HG02970 (cell line): Measurements from ENCODE around the gene EML4.
"Not testable (repeated sequence)": the region's sequence is repeated elsewhere in the genome, so short reads cannot be mapped to it uniquely, and the experiment has no call there.

ENCODE experiments used
- ATAC-seq: cut with Tn5 transposase; IDR thresholded peaks from one replicate; pipeline ENCODE4 v1.9.1; 2021; ENCODE audit warnings: mild to moderate bottlenecking, moderate library complexity, moderate number of reproducible peaks; ENCODE audit not compliant: unreplicated experiment, low FRiP score

EML4 gene

GRCh38 chr2:42248846-42249245, 79.7 kb downstream of the EML4 start:
- no peak for ATAC-seq

DNA sequence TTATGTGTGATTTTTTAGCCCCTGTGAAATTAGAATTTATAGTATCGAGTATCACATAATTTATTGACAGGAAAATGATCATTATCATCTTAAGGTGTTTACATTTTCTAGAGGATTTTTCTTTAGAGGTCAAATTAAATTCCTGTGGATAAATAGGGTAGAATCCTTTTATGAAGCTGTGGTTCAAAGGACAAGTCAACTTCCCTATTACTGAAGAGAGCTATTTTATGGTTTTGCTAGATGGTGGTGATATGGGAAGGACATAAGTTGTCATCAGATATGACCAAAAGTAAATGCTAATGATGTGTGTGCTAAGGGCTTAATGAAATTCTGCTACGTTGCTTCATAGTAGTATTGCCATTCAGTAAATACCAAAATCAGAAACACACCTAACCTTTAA, 80.1 kb downstream of the EML4 start:
- no peak for ATAC-seq

GRCh38 chr2:42249887-42250286, 80.7 kb downstream of the EML4 start:
- ATAC-seq: no peak

DNA sequence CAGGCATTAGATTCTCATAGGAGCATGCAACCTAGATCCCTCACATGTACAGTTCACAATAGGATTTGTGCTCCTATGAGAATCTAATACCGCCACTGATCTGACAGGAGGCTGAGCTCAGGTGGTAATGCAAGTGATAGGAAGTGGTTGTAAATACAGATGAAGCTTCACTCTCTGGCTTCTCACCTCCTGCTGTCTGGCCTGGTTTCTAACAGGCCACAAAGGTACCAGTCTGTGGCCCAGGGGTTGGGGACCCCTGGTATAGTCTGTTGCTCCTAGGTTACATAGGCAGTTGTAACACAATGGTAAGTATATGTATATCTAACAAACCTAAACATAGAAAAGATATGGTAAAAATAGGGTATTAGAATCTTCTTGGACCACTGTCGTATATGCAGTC, 81.8 kb downstream of the EML4 start:
- ATAC-seq: no peak

DNA sequence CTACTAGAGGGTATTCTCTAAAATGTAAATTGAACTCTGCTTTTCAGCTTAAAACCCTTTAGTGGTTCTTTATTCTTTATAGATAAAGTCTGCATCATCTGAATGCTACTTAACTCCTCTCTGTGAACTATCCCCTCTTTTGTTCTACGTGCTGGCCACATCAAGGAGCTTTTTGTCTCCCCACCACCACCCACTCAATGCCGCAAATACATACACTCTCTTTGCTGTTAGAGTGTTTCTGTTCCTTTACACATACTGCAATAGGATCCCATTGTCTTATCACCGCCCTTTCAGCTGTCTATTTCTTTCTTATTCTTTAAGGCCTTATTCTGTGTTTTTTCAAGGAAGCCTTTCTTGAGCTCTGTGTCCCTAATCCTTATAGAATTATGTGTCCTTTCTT, 83.3 kb downstream of the EML4 start:
- ATAC-seq: no peak

DNA sequence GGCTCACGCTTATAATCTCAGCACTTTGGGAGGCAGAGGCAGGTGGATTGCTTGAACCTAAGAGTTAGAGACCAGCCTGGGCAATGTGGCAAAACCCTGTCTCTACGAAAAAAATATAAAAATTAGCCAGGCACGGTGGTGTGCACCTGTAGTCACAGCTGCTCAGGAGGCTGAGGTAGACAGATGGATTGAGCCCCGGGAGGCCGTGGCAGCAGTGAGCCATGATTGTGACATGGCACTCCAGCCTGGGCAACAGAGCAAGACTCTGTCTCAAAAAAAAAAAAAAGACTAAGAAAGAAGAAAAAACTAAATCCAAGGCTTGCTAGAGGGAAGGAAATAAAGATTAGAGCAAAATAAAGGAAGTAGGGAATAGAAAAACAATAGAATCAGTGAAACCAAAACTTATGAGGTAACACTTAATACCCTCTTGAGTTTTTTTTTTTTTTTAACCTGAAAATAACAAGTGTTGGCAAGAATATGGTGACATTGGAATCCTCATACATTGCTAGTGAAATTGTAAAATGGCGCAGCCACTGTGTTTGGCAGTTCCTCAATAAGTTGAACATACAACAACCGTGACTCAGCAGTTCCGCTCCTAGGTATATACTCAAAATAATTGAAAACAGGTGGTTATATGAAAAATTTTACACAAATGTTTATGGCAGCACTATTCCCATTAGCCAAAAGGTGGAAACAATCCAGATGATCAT, 85.2 kb downstream of the EML4 start:
- ATAC-seq: no peak

DNA sequence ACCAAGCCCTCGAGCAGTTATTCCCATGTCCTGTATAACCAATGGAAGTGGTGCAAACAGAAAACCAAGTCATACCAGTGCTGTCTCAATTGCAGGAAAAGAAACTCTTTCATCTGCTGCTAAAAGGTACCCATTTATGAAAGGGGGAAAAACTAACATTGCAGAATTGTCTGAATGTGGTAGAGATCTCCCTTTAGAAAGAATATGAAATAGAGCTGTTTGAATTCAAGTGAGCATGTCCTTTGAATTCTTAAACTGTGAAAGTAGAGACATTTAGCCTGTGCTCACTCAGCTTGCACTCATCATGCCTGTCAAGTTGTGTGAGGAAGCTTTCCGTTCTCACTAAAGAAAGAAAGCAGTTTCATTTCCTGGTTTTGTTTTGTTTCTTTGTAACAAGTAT, 87.4 kb downstream of the EML4 start:
- no peak for ATAC-seq

DNA sequence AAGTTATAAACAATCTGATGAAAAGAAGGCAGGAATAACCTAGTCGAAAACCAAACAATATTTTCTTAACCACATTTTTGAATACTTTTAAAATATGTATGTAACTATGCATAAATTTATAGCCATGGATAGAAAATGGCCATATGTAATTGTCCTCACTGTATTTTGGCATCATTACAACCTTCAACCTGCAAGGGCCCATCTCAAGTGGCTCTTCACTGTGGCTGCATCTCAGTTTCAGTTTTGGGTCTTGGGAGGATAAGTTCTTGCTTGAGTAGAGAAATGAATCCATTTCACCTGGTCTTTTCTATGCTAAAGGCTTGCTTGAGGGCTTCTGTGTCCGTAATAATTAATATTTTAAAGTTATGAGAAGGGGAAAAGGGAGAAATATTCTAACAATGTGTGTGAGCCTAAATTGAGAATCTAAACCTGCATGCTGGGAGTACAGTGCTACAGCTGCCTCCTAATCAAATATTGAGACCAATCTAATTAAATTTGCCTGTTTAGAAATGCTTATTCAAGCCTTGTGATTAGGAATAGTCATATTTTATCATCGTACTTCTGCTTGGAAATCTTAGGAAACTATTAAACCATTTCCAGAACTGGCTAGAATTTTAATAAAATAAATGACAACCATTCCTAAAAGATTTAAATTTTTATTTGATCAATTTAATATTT, 92.5 kb downstream of the EML4 start:
- ATAC-seq: no peak

DNA sequence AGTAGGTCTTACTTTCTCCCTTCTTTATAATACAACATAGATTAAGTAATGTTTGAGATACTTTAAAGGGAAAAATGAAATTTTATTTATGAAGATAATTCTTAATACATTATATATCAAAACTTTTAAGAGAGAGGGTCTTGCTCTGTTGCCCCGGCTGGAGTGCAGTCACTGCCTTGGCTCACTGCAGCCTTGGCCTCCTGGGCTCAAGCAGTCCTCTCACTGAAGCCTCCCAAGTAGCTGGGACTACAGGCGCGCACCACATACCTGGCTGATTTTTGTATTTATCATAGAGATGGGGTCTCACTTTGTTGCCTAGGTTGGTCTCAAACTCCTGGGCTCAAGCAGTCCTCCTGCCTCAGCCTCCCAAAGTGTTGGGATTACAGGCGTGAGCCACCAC, 97.1 kb downstream of the EML4 start:
- no peak for ATAC-seq

- no peak for ATAC-seq
Observed at GRCh38 chr2:42267530-42267929, 98.4 kb downstream of the EML4 start.

GRCh38 chr2:42268528-42269151, 99.5 kb downstream of the EML4 start:
- no peak for ATAC-seq

DNA sequence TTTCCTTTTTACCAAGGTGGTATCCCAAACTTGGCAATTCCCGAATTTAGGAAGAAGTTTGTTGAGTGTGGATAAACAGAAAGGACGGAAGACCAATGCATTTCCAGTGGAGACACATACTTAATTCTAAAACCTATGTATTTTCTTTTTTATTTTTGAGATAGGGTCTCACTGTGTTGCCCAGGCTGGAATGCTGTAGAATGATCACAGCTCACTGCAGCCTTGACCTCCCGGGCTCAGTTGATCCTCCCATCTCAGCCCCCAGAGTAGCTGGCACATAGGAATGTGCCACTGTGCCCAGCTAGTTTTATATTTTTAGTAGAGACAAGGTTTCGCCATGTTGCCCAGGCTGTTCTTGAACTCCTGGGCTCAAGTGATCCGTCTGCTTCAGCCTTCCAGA, 101.6 kb downstream of the EML4 start:
- no peak for ATAC-seq

GRCh38 chr2:42271246-42271645, 102.1 kb downstream of the EML4 start:
- ATAC-seq: not testable (repeated sequence)

DNA sequence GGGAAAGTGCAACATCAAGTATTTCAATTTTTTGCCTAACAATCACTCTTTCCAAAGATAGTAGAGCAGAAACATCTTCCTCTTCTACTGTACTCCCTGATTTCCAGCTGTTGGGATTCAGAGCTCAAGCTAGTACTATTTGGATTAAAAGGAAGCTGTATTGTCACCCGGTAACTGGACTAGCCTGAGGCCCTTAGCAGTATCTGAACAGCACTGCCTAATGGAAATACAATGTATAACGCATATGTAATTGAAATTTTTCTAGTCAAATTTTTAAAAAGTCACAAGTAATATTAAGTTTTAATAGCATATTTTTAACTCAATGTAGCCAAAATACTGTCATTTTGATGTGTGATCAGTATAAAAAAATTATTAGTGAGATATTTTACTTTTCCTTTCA, 105.7 kb downstream of the EML4 start:
- no peak for ATAC-seq

DNA sequence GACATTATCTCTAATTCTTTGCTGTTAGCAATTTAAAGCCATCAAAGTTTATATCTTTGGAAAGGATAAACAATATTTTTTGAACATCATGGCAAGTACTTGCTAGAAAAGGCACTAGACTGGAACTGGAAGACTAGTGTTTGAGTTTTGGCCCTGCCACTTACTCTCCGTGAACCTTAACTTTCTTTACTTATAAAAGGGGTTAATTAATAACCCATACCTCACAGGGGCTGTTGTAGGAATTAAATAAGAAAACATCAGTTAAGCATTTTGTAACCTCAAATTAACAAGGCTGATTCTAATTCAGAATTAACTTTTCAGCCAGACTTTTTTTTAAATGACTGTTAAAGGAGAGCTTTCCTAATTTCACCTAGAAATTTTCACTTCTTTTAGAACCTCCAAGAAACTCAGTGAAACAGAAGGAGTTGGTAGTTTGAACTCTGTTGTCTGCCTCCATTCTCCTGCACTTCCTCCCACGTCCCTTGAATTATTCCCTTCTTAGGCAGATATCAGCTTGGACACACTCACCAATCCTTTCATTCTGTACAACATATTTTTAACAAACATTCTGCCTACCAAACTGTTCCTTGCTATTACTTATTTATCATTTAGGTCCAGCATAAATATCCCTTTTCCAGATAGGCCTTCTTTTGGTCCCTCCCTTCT, 112.4 kb downstream of the EML4 start:
- no peak for ATAC-seq

GRCh38 chr2:42284019-42284418, 114.9 kb downstream of the EML4 start:
- ATAC-seq: no peak

DNA sequence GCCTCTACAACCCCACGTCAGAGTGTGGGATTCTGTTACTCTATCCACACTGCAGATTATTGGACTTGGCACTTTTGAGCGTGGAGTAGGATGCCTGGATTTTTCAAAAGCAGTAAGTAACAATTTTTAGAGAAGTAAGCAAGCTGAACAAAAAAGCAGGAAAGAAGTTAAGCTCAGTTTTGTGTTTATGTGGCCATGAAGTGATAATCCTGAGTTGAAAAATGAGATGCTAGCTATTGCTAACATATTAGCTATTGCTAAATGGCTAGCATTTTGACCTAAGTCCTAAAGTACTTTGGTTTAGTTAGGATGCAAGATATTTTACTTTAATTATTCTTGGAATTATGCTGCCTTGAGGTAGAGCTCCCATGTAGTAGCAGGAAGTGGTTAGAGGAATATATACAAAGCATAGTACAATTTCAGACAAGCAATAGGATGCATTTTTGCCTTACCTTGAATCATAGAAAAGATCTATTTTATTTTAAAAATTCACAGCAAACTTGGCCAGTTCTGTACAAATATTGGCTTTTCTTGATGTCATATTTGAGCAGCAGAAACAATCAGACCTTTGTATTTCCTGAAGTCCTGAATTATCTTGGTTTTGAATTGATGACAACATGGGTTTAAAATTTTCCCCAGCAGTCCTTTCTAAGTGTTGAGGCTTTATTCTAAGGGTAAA, 117.3 kb downstream of the EML4 start:
- no peak for ATAC-seq

DNA sequence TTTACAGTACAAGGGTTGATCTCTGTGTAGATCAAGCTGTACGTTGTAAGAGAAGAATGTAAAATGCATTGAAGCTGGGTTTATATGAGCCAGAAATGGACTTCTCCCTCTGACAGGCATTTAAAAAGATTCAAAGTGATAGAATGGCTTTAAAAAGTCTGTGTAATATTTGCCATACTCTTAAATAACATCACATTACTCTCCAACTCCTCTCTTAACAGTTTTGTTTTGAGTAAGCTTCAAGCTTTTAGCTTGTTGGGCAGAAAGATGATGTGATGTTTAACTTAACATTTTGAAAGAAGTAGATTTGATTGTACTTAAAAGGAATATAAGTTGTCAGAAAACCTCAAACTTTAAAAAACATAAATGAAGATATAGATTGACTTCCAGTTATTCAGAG, 119.7 kb downstream of the EML4 start:
- ATAC-seq: no peak

DNA sequence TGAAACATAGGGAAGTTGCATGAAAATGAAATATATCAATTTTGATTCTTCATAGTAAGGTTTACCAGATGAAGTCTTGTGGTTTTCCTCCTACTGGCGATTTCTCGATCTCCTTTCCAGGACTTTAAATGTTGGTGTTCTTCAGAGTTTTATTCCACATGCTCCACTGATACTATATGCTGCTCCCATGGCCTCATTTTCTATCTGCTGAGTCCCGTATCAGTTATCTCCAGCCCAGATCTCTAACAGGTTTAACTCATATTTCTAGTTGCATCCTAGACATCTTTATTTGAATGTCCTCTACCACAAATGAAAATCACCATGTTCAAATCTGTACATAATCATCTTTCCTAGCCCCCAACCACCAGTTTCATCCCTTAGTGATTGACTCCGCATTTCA, 120.1 kb downstream of the EML4 start:
- no peak for ATAC-seq

DNA sequence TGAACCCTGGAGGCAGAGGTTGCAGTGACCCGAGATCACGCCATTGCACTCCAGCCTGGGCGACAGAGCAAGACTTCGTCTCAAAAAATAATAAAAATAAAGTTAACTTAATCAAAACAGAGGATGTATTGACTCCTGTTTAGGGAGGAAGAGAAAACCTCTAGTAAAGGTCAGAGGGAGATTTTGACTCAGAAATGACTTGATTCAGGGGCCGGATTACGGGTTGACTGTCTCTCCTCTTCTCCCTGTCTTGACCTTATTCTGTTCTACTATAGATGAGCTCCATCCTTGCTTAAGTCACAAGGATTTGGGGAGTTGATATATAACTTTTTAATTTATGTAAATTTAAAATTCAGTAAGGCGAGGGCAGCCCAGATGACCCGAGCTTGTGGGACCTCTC, 120.9 kb downstream of the EML4 start:
- ATAC-seq: no peak

DNA sequence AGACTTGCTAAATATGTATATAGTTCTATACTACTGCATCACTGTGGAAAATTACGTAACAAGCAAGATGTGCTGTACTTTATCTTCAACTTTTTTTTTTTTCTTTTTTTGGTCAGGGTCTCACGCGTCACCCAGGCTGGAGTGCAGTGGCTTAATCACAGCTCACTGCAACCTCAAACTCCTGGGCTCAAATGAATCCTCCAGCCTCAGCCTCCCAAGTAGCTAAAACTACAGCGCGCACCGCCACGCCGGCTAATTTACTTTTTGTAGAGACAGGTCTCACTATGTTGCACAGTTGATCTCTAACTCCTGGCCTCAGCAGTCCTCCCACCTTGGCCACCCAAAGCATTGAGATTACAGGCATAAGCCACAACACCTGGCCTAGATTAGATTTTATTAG, 123.9 kb downstream of the EML4 start:
- no peak for ATAC-seq
